Erythroblast (primary cell): ENCODE results near the gene JARID2.

ENCODE experiments used
- GATA1 ChIP-seq: IDR thresholded peaks from 2 replicates; pipeline ENCODE4 v1.6.1; 2011; ENCODE audit warnings: low read depth, mild to moderate bottlenecking, control low read depth, low read length, moderate library complexity
- POLR2A ChIP-seq: IDR thresholded peaks from 2 replicates; pipeline ENCODE4 v1.6.1; 2011; ENCODE audit warnings: mild to moderate bottlenecking, low read length

DNA sequence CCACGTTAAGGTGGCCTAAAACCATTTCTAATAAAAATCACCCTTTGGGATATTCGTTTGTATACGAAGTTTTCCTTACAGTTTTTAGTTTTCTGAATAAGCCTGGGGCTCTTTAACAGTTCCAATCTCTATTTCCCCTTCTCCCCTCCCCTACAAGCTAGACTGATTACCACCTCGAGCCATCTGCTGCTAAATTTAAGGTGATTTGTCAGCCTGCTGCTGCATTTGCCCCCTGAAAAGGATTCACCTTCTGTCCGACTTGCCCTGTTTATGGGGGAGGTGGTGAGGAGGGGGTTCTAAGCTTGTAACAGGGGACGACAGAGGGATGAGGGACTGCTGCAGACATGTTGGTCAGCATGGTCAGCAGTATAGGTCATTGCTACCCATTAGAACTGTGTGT is 146.3 kb downstream of the JARID2 start:
- TF ChIP-seq POLR2A (no peak), GATA1 (no peak)
